ENCODE results near the gene ROBO1. TPM values are rescaled to one million over a fixed set of nuclear protein-coding genes. Genes with fewer than 3 reads are reported as not detected.

Gene ROBO1
- total and polyA plus RNA-seq, 2 of the 13 experiments (the other 11 are each of a cell fraction or from before 2014, with no cell fraction given): 52.2 to 71.0 TPM

DNA sequence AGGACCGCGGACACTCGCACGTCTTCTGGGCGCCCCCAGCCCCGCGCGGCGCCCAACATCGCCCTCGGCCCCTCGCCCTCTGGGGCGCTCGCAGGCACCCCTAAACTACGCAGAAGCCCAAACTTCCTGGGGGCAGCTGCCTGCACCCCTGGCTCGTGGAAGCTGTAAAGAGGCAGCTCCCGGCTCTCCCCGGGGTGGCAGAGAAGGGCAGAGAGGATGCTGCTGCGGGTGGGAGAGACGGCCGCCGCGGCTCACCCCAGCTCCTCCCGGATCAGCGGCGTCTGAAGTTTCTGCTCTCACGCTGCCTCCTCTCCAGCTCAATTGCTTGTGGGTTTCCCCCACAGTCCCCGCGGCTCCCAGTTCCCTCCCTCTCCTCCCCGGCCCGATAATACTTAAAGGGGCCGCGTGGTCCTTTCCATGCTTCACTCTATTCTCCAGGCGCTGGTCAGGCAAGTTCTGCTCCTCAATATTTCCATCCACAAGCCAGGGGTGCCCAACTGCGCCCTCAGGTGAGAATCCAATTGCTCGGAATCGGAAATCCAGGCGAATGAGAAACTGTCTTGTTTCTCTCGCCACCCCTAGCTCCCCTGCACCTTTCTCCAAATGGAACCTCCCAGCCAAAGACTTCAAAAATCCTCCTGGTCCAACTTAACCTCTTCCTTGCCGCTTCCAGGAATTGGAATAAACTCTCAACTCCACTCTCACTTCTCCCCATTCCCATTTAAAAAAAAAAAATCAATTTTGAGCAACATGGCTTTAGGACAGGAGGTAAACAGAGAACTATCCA, 748.5 kb downstream of the ROBO1 start (continued):
- TF ChIP-seq REXO4 (CRISPR knock-in tag; IDR thresholded peaks at IDR 0.05; ENCODE audit: borderline replicate concordance): no peak
- TF ChIP-seq ZNF432 (CRISPR knock-in tag; IDR thresholded peaks at IDR 0.05; ENCODE audit: borderline replicate concordance): no peak
- TF ChIP-seq MAF1 (CRISPR knock-in tag; IDR thresholded peaks at IDR 0.05; ENCODE audit: borderline replicate concordance): no peak
- no peak for TF ChIP-seq HOXA9 (CRISPR knock-in tag; IDR thresholded peaks at IDR 0.05; ENCODE audit: borderline replicate concordance)
- TF ChIP-seq CREB1 (IDR thresholded peaks at IDR 0.05): no peak
- peak; percentile 64 for TF ChIP-seq CREB1 (CRISPR knock-in tag; IDR thresholded peaks at IDR 0.05)
- peak; percentile 29; the same call in 1 of the 2 replicates for TF ChIP-seq MIER3 (CRISPR knock-in tag; IDR thresholded peaks at IDR 0.05; ENCODE audit: borderline replicate concordance)
- TF ChIP-seq KAT2B (IDR thresholded peaks at IDR 0.05; ENCODE audit: borderline replicate concordance, low read depth, low read length): no peak
- TF ChIP-seq AGO2 (optimal IDR thresholded peaks at IDR 0.05; ENCODE audit: low read depth, low read length): peak; percentile 91
- 0 out of 2 replicates have a peak, but pooled peaks have one; percentile 29 for TF ChIP-seq ZNF136 (CRISPR knock-in tag; IDR thresholded peaks at IDR 0.05; ENCODE audit: low read depth)
- TF ChIP-seq, protein P1, sequence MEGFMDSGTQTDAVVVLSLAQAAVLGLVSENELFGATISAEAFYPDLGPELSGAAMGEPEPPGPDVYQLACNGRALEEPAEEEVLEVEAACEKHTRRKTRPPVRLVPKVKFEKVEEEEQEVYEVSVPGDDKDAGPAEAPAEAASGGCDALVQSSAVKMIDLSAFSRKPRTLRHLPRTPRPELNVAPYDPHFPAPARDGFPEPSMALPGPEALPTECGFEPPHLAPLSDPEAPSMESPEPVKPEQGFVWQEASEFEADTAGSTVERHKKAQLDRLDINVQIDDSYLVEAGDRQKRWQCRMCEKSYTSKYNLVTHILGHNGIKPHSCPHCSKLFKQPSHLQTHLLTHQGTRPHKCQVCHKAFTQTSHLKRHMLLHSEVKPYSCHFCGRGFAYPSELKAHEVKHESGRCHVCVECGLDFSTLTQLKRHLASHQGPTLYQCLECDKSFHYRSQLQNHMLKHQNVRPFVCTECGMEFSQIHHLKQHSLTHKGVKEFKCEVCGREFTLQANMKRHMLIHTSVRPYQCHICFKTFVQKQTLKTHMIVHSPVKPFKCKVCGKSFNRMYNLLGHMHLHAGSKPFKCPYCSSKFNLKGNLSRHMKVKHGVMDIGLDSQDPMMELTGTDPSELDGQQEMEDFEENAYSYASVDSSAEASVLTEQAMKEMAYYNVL (CRISPR knock-in tag; IDR thresholded peaks at IDR 0.05; ENCODE audit: borderline replicate concordance): 0 out of 2 replicates have a peak, but pooled peaks have one; percentile 9
- peak; percentile 42; the same call in 1 of the 2 replicates for TF ChIP-seq GABPB1 (CRISPR knock-in tag; IDR thresholded peaks at IDR 0.05)
- TF ChIP-seq, protein P2, sequence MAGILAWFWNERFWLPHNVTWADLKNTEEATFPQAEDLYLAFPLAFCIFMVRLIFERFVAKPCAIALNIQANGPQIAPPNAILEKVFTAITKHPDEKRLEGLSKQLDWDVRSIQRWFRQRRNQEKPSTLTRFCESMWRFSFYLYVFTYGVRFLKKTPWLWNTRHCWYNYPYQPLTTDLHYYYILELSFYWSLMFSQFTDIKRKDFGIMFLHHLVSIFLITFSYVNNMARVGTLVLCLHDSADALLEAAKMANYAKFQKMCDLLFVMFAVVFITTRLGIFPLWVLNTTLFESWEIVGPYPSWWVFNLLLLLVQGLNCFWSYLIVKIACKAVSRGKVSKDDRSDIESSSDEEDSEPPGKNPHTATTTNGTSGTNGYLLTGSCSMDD (CRISPR knock-in tag; IDR thresholded peaks at IDR 0.05): no peak
- TF ChIP-seq NFYC (CRISPR knock-in tag; IDR thresholded peaks at IDR 0.05): no peak
- TF ChIP-seq ZNF547 (CRISPR knock-in tag; IDR thresholded peaks at IDR 0.05): no peak
- peak; percentile 37; the same call in 1 of the 2 replicates for TF ChIP-seq ZMYM3 (CRISPR knock-in tag; IDR thresholded peaks at IDR 0.05)
- TF ChIP-seq, protein P3, sequence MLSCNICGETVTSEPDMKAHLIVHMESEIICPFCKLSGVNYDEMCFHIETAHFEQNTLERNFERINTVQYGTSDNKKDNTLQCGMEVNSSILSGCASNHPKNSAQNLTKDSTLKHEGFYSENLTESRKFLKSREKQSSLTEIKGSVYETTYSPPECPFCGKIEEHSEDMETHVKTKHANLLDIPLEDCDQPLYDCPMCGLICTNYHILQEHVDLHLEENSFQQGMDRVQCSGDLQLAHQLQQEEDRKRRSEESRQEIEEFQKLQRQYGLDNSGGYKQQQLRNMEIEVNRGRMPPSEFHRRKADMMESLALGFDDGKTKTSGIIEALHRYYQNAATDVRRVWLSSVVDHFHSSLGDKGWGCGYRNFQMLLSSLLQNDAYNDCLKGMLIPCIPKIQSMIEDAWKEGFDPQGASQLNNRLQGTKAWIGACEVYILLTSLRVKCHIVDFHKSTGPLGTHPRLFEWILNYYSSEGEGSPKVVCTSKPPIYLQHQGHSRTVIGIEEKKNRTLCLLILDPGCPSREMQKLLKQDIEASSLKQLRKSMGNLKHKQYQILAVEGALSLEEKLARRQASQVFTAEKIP (CRISPR knock-in tag; IDR thresholded peaks at IDR 0.05; ENCODE audit: borderline replicate concordance): no peak
- TF ChIP-seq JARID2 (CRISPR knock-in tag; IDR thresholded peaks at IDR 0.05; ENCODE audit: insufficient replicate concordance): no peak
- TF ChIP-seq GATAD1 (CRISPR knock-in tag; IDR thresholded peaks at IDR 0.05): peak; percentile 17; the same call in 1 of the 2 replicates
- TF ChIP-seq STAG1 (CRISPR knock-in tag; IDR thresholded peaks at IDR 0.05): peak; percentile 47
- no peak; the same call in 1 of the 2 replicates for TF ChIP-seq ZNF616 (CRISPR knock-in tag; IDR thresholded peaks at IDR 0.05; ENCODE audit: low read depth)
- TF ChIP-seq NCOR1 (IDR thresholded peaks at IDR 0.05; ENCODE audit: borderline replicate concordance, low read length): no peak
- TF ChIP-seq, protein P4, sequence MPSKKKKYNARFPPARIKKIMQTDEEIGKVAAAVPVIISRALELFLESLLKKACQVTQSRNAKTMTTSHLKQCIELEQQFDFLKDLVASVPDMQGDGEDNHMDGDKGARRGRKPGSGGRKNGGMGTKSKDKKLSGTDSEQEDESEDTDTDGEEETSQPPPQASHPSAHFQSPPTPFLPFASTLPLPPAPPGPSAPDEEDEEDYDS (CRISPR knock-in tag; IDR thresholded peaks at IDR 0.05): peak; percentile 66; the same call in 1 of the 2 replicates
- no peak for TF ChIP-seq RFX3 (CRISPR knock-in tag; IDR thresholded peaks at IDR 0.05)
- TF ChIP-seq ONECUT2 (CRISPR knock-in tag; IDR thresholded peaks at IDR 0.05): no peak
- peak; percentile 75; the same call in 1 of the 2 replicates for TF ChIP-seq ZNF589 (CRISPR knock-in tag; conservative IDR thresholded peaks at IDR 0.05)
